ENCODE measurements around the gene FSTL1. TPM values are rescaled to one million over a fixed set of nuclear protein-coding genes. Genes with fewer than 3 reads are reported as not detected.

The FSTL1 gene
- total and polyA plus RNA-seq, 11 donors = 43.8 to 667 (median 179) TPM

DNA sequence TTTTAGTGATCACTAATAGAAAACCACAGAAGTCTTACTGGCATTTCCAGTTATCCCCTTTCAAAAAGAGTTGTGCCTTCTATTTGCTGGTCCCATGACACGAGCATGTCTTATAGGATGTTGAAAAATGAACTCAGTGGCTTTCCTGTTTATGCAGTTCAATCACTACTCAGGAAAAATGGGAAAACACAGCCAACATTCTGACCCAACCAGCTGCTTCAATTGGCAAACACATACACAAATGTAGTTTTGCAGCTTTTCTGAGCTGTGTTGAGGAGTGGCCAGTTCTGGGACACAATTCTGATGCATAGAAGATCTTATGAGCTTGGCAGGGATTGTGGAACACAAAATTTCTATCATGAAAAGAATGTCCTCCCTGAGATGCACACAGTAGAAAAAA, 40.3 kb downstream of the FSTL1 start:
- H3K27ac ChIP-seq = peak overlapping the region in 2 of 12 donors; percentile 31 to 51
- H3K4me1 ChIP-seq = peaks cover 0 to 43% (median 13%) of the 10 kb centered on the region in 12 donors
- ATAC-seq (no peak), DNase-seq (no peak)
- intact Hi-C loops (cut with DNase I) = loop anchor here in 5 of 10 donors (10.0 kb wide), 4 partner anchors 66 to 516 kb away; partner anchors contain the start of genes GSK3B (in 3 of the 5) and LRRC58 (in 1 of the 5)
- TF ChIP-seq, protein P1, sequence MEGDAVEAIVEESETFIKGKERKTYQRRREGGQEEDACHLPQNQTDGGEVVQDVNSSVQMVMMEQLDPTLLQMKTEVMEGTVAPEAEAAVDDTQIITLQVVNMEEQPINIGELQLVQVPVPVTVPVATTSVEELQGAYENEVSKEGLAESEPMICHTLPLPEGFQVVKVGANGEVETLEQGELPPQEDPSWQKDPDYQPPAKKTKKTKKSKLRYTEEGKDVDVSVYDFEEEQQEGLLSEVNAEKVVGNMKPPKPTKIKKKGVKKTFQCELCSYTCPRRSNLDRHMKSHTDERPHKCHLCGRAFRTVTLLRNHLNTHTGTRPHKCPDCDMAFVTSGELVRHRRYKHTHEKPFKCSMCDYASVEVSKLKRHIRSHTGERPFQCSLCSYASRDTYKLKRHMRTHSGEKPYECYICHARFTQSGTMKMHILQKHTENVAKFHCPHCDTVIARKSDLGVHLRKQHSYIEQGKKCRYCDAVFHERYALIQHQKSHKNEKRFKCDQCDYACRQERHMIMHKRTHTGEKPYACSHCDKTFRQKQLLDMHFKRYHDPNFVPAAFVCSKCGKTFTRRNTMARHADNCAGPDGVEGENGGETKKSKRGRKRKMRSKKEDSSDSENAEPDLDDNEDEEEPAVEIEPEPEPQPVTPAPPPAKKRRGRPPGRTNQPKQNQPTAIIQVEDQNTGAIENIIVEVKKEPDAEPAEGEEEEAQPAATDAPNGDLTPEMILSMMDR (IDR thresholded peaks at IDR 0.05) = no peak
- no peak for TF ChIP-seq POLR2A (IDR thresholded peaks at IDR 0.05)
- no peak overlapping the region for H3K4me3 ChIP-seq
- peaks cover 0 to 87% (median 74%) of the 10 kb centered on the region in 9 donors for H3K36me3 ChIP-seq
- H3K9me3 ChIP-seq = no peaks in the 10 kb centered on the region
- WGBS, 4 donors = 52 to 69% (median 60%) methylated on average over 1 of the region's 1 CpG
- no peaks in the 10 kb centered on the region for H3K27me3 ChIP-seq

DNA sequence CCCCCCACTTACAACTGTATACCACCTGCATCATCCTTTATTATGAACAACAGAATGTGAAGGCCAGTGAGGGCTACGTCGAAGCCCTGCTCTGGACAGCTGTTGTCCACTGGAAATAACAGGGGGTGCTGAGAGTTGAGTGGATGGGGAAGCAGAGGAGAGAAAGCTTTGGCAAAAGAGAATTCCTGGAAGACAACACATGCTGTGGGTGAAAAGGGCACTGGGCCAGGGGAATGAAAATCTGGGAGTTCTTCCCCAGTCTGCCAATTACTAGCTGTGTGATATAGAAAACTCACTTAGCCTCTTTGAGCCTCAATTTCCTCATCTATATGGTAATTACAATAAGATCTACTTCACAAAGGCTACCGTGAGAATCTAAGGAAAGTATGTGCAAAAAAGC, 40.7 kb downstream of the FSTL1 start:
- Histone ChIP-seq H3K27ac (peak overlapping the region in 4 of 12 donors; percentile 7 to 51 (median 26)), H3K9me3 (no peaks in the 10 kb centered on the region), H3K4me3 (no peak overlapping the region), H3K27me3 (no peaks in the 10 kb centered on the region), H3K36me3 (peaks cover 0 to 87% (median 78%) of the 10 kb centered on the region in 9 donors), H3K4me1 (peaks cover 0 to 43% (median 13%) of the 10 kb centered on the region in 12 donors)
- DNase-seq = no peak
- TF ChIP-seq POLR2A (IDR thresholded peaks at IDR 0.05) = no peak
- TF ChIP-seq, protein P1 (IDR thresholded peaks at IDR 0.05) = no peak
- intact Hi-C loops (cut with DNase I) = loop anchor here in 5 of 10 donors (10.0 kb wide), 4 partner anchors 65 to 515 kb away; partner anchors contain the start of genes GSK3B (in 3 of the 5) and LRRC58 (in 1 of the 5)
- 70 to 84% (median 76%) methylated on average over 3 of the region's 3 CpGs for WGBS, 4 donors
- ATAC-seq = no peak

DNA sequence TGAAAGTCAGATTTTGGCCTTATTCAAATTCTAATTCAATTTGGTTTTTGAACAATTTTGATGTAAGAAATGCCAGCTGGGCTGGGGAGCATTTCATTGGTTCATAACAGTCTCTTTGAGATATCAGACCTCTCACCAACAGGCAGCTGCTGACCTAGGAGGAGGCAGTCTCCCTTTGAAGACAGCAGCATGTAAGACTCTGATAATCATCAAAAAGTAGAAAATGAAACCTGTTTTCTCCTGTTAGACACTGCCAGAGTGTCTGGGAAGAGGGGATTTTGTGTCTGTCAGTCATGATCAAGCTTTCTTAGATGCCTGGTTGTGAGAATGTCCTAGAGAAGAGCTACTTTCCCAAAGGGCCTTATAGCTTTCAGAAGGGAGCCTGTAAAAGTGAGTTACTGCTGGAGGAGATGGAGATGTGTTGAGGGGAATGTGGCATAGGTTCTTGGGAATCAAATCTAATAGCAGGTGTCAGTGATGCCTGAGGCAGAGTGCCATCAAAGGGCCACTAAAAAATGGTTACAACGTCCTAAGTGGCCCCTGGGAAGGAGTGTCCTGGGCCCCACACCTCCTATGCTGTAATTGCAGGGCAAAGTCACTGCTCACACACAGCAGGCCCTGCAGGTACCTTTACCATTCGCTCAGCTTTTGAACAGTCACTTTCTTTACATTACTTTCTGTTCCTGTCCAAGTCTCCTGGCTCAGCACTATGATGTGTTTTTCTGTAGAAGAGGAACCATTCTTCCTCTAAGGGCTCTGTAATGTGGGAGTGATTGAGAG, 43.1 kb downstream of the FSTL1 start:
- no peak for DNase-seq
- H3K4me1 ChIP-seq = peaks cover 0 to 37% (median 7%) of the 10 kb centered on the region in 12 donors
- intact Hi-C loops (cut with DNase I) = loop anchor here in 2 of 10 donors (5.0 to 10.0 kb wide), 2 partner anchors 165 to 523 kb away; no protein-coding TSS in a partner anchor
- H3K9me3 ChIP-seq = no peaks in the 10 kb centered on the region
- peak overlapping the region in 2 of 12 donors; percentile 12 to 32 for H3K27ac ChIP-seq
- TF ChIP-seq, protein P1 (IDR thresholded peaks at IDR 0.05) = no peak
- TF ChIP-seq POLR2A (IDR thresholded peaks at IDR 0.05) = no peak
- no peaks in the 10 kb centered on the region for H3K27me3 ChIP-seq
- peak in 1 of 4 donors; percentile 5 for ATAC-seq
- no peak overlapping the region for H3K4me3 ChIP-seq
- peaks cover 3 to 100% (median 93%) of the 10 kb centered on the region in 9 donors for H3K36me3 ChIP-seq
- 63 to 66% (median 65%) methylated on average over 2 of the region's 2 CpGs for WGBS, 4 donors

DNA sequence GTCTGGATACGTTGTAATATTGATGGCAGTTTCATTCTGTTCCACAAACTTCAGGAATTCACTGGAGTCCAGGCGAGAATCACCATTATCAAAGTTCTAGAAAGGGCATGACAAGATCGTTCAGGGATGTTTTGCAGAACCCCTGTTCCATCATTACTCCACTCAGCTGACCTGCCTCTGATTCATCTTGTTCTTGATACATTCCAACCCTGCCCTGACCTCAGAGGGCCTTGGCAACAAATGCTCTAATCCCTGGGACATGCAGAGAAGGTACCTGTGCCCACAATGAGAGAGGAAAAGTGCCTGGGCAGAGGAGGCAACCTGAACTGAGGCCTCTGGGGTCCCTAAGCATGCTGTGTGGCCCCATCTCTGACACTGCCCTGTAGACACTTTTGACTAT, 45.9 kb downstream of the FSTL1 start:
- peaks cover 3 to 100% (median 95%) of the 10 kb centered on the region in 9 donors for H3K36me3 ChIP-seq
- H3K4me1 ChIP-seq = peaks cover 0 to 23% (median 0%) of the 10 kb centered on the region in 12 donors
- intact Hi-C loops (cut with DNase I) = loop anchor here in 2 of 10 donors (5.0 to 10.0 kb wide), 3 partner anchors 58 to 520 kb away; partner anchors contain the start of gene LRRC58 (in 1 of the 2)
- no peaks in the 10 kb centered on the region for H3K9me3 ChIP-seq
- no peak overlapping the region for H3K4me3 ChIP-seq
- 56 to 61% (median 56%) methylated on average over 3 of the region's 3 CpGs for WGBS, 4 donors
- no peaks in the 10 kb centered on the region for H3K27me3 ChIP-seq
- H3K27ac ChIP-seq = peak overlapping the region in 1 of 12 donors; percentile 28
- peak; percentile 14 to 29 (median 21) for ATAC-seq
- no peak for DNase-seq
- TF ChIP-seq, protein P1 (IDR thresholded peaks at IDR 0.05) = no peak
- no peak for TF ChIP-seq POLR2A (IDR thresholded peaks at IDR 0.05)

All from heart left ventricle (tissue), 16 donors.